Vagina (tissue), 2 donors: ENCODE results near the gene SCYL1.

Experiments
- POLR2A ChIP-seq, 2 donors: fragments of 450-650 bp; IDR thresholded peaks; one replicate each; pipeline ENCODE4 v1.6.1; 2017; ENCODE audit warnings: antibody characterized with exemption in 2 of 2, mild to moderate bottlenecking in 2 of 2, moderate library complexity in 2 of 2
- TF ChIP-seq, protein P1 (sequence below), 3 experiments: fragments of 450-650 bp in 2 of 3; fragments of 200-600 bp in 1 of 3; sonication (generic) in 1 of 3; IDR thresholded peaks; one replicate each; pipeline ENCODE4 v1.5.1; 2017 to 2019; ENCODE audit warnings: antibody characterized with exemption in 3 of 3, mild to moderate bottlenecking in 2 of 3, moderate library complexity in 2 of 3

DNA sequence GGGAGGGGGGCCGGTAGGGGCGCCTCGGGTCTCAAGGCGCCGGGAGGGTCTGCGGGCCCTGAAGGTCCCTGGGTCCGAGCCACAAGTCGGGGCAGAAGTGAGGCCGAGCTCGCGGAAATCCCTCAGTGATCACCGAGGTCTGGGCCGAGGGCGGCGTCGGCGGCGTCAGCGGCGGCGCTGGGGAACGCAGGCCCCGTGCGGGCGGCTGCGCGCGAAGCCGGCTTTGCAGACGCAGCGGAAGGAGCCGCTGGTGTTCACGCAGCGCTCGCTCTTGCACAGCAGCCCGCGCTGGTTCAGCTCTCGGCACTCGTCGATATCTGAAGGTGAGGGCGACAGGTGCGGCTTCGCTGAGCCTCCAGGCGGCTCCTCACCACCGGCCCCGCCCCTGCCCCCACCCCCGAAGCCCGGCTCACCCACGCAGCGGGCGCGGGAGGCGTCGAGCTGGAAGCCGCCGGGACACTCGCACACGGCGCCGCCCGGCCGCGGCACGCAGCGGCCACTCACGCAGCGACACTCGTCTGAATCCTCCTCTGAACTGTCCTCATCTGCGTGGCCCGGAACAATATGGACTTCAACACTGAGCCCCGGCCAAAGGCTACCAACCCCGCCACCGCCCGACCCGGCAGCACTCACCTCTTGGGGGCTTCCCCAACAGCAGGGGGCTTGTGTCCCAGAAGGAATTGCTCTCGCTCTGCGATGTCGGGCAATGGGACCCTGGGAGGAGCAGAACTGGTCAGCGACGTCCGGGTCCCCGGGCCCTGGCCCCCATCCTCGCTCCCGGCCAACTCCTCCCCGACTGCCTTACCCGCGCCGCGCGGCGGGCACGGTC lies 14.2 kb downstream of the SCYL1 start:
- TF ChIP-seq, protein P1, sequence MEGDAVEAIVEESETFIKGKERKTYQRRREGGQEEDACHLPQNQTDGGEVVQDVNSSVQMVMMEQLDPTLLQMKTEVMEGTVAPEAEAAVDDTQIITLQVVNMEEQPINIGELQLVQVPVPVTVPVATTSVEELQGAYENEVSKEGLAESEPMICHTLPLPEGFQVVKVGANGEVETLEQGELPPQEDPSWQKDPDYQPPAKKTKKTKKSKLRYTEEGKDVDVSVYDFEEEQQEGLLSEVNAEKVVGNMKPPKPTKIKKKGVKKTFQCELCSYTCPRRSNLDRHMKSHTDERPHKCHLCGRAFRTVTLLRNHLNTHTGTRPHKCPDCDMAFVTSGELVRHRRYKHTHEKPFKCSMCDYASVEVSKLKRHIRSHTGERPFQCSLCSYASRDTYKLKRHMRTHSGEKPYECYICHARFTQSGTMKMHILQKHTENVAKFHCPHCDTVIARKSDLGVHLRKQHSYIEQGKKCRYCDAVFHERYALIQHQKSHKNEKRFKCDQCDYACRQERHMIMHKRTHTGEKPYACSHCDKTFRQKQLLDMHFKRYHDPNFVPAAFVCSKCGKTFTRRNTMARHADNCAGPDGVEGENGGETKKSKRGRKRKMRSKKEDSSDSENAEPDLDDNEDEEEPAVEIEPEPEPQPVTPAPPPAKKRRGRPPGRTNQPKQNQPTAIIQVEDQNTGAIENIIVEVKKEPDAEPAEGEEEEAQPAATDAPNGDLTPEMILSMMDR (IDR thresholded peaks at IDR 0.05), result no peak
- no peak for TF ChIP-seq POLR2A (IDR thresholded peaks at IDR 0.05)
